ENCODE results near the gene SLC45A2. TPM values are rescaled to one million over a fixed set of nuclear protein-coding genes. Genes with fewer than 3 reads are reported as not detected.

SLC45A2 gene
- total and polyA plus RNA-seq, 9 of the 15 experiments (the other 6 are each of a cell fraction or from before 2014, with no cell fraction given), result 0.03 to 0.29 (median 0.14) TPM; not detected in 4

DNA sequence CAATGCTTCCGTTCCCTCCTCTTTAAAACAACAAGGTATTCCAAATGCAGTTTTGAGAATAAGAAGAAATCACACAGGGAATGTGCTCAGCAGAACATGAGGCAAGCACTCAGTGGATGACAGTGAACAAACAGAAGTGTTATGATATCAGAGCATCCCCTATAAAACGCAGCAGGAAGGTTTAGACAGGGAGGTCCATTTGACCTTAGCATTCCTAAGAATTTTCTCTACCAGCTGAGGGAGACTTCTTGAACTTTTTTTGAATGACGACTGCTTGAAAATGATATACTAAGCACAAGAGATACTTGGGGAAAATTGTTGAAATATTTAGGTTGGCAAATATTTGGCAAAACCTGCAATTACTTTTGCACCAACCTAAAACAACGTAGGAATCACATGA is 19.4 kb upstream of the SLC45A2 start:
- H2AFZ ChIP-seq (ENCODE audit: low read depth, low read length), result no peak overlapping the region
- H3K4me3 ChIP-seq, result no peak overlapping the region
- H3K4me1 ChIP-seq (replicated peaks in 1 of 2; ENCODE audit: control insufficient read depth in 2 of 2, insufficient read depth in 2 of 2, low read length in 2 of 2), result peaks cover 7 to 12% of the 10 kb centered on the region in 2 experiments; a peak in 4 of 5 replicates
- no peaks in the 10 kb centered on the region for H3K9me1 ChIP-seq (ENCODE audit: control insufficient read depth, insufficient read depth, low read length)
- TF ChIP-seq ZNF232 (CRISPR knock-in tag; IDR thresholded peaks at IDR 0.05) (no peak), ZNF24 (IDR thresholded peaks at IDR 0.05) (no peak), PURB (CRISPR knock-in tag; IDR thresholded peaks at IDR 0.05; ENCODE audit: low read depth) (no peak), HDAC1 (IDR thresholded peaks at IDR 0.05) (no peak), CHD4 (IDR thresholded peaks at IDR 0.05; ENCODE audit: insufficient read depth, insufficient replicate concordance, low read depth, low read length, poor library complexity, severe bottlenecking) (no peak), ZNF444 (CRISPR knock-in tag; IDR thresholded peaks at IDR 0.05) (no peak), ZNF140 (CRISPR knock-in tag; IDR thresholded peaks at IDR 0.05) (no peak), CTBP1 (IDR thresholded peaks at IDR 0.05; ENCODE audit: borderline replicate concordance) (no peak), FOSL1 (tag; conservative IDR thresholded peaks at IDR 0.05) (no peak), RBM15 (IDR thresholded peaks at IDR 0.05; ENCODE audit: insufficient read depth, low read length) (no peak), ZNF77 (CRISPR knock-in tag; IDR thresholded peaks at IDR 0.05) (no peak), TGIF2 (CRISPR knock-in tag; IDR thresholded peaks at IDR 0.05) (no peak), PCBP1 (IDR thresholded peaks at IDR 0.05; ENCODE audit: low read depth, low read length, poor library complexity, severe bottlenecking) (no peak), TAF1 (IDR thresholded peaks at IDR 0.05; ENCODE audit: control insufficient read depth, extremely low read depth, insufficient read depth, low read length, severe bottlenecking) (no peak)
- TF ChIP-seq, protein P1, sequence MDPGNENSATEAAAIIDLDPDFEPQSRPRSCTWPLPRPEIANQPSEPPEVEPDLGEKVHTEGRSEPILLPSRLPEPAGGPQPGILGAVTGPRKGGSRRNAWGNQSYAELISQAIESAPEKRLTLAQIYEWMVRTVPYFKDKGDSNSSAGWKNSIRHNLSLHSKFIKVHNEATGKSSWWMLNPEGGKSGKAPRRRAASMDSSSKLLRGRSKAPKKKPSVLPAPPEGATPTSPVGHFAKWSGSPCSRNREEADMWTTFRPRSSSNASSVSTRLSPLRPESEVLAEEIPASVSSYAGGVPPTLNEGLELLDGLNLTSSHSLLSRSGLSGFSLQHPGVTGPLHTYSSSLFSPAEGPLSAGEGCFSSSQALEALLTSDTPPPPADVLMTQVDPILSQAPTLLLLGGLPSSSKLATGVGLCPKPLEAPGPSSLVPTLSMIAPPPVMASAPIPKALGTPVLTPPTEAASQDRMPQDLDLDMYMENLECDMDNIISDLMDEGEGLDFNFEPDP (CRISPR knock-in tag; IDR thresholded peaks at IDR 0.05), result no peak
- TF ChIP-seq, protein P2, sequence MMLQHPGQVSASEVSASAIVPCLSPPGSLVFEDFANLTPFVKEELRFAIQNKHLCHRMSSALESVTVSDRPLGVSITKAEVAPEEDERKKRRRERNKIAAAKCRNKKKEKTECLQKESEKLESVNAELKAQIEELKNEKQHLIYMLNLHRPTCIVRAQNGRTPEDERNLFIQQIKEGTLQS (IDR thresholded peaks at IDR 0.05), result no peak
- TF ChIP-seq, protein P2 (CRISPR knock-in tag; conservative IDR thresholded peaks at IDR 0.05), result no peak
- TF ChIP-seq, protein P3, sequence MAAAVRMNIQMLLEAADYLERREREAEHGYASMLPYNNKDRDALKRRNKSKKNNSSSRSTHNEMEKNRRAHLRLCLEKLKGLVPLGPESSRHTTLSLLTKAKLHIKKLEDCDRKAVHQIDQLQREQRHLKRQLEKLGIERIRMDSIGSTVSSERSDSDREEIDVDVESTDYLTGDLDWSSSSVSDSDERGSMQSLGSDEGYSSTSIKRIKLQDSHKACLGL (CRISPR knock-in tag; IDR thresholded peaks at IDR 0.05; ENCODE audit: borderline replicate concordance, poor library complexity, severe bottlenecking), result no peak
- TF ChIP-seq, protein P4, sequence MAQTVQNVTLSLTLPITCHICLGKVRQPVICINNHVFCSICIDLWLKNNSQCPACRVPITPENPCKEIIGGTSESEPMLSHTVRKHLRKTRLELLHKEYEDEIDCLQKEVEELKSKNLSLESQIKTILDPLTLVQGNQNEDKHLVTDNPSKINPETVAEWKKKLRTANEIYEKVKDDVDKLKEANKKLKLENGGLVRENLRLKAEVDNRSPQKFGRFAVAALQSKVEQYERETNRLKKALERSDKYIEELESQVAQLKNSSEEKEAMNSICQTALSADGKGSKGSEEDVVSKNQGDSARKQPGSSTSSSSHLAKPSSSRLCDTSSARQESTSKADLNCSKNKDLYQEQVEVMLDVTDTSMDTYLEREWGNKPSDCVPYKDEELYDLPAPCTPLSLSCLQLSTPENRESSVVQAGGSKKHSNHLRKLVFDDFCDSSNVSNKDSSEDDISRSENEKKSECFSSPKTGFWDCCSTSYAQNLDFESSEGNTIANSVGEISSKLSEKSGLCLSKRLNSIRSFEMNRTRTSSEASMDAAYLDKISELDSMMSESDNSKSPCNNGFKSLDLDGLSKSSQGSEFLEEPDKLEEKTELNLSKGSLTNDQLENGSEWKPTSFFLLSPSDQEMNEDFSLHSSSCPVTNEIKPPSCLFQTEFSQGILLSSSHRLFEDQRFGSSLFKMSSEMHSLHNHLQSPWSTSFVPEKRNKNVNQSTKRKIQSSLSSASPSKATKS (CRISPR knock-in tag; IDR thresholded peaks at IDR 0.05), result no peak
- intact Hi-C loops (cut with micrococcal nuclease), result no loop called here
- POLR2A ChIA-PET, result no interaction called here
- H4K20me1 ChIP-seq (replicated peaks; ENCODE audit: control insufficient read depth, insufficient read depth, low read length), result no peaks in the 10 kb centered on the region
- H3K27me3 ChIP-seq (ENCODE audit: control insufficient read depth in 2 of 2, insufficient read depth in 2 of 2, low read length in 2 of 2), result no peaks in the 10 kb centered on the region
- H3K79me2 ChIP-seq (ENCODE audit: control insufficient read depth, insufficient read depth, low read length), result no peaks in the 10 kb centered on the region
- H3K9ac ChIP-seq (ENCODE audit: insufficient read depth in 1 of 2, low read depth in 2 of 2, low read length in 2 of 2), result no peak overlapping the region
- 27% methylated on average over 4 of the region's 4 CpGs for WGBS (ENCODE audit: insufficient coverage, low coverage, missing lambda C conversion rate)
- BruUV-seq (replicated peaks), result no TSS peak
- FAIRE-seq (no peak), ATAC-seq (no peak), DNase-seq (ENCODE audit: extremely low read depth in 1 of 4, low spot score in 3 of 4) (no peak)
- no peak overlapping the region for H3K27ac ChIP-seq (ENCODE audit: extremely low read depth, low read depth, low read length)
- H3K9me3 ChIP-seq (replicated peaks; ENCODE audit: control insufficient read depth, insufficient read depth, low read depth, low read length), result no peaks in the 10 kb centered on the region
- H3K4me2 ChIP-seq (ENCODE audit: insufficient read depth, low read length), result no peak overlapping the region
- CTCF ChIA-PET (ENCODE audit: low intra/inter-chr PET ratio), result no interaction called here
- in situ Hi-C loops (cut with MboI), result loop anchor here (10.0 kb wide), 1 partner anchor 441 kb away; no protein-coding TSS in a partner anchor
- H3K36me3 ChIP-seq (ENCODE audit: control insufficient read depth, insufficient read depth, low read length), result no peaks in the 10 kb centered on the region; the same call in 2 of the 3 replicates

All from K562 (cell line).